ENCODE results near the gene RASAL3. TPM values are rescaled to one million over a fixed set of nuclear protein-coding genes. Genes with fewer than 3 reads are reported as not detected.
A peak's percentile ranks its signal among the peaks of the same experiment; 100 is the strongest.
"Not testable (repeated sequence)": the region's sequence is repeated elsewhere in the genome, so short reads cannot be mapped to it uniquely, and the experiment has no call there.

Gene RASAL3
- total RNA-seq, 1 donor from 2014 or later: 0.05 TPM

GRCh38 chr19:15412832-15413231 is 51.5 kb downstream of the RASAL3 start:
- Mint-ChIP-seq H3K4me1 (ENCODE audit: low read depth) (peaks cover 48% of the 10 kb centered on the region), H3K36me3 (ENCODE audit: low read depth) (peaks cover 7% of the 10 kb centered on the region), H3K9me3 (ENCODE audit: low read depth) (no peaks in the 10 kb centered on the region), H3K4me3 (ENCODE audit: unreplicated experiment) (no peak overlapping the region), H3K27ac (ENCODE audit: unreplicated experiment) (peak overlapping the region; percentile 3), H3K27me3 (ENCODE audit: low read depth) (no peaks in the 10 kb centered on the region)
- peak; percentile 23 for TF ChIP-seq CTCF (IDR thresholded peaks at IDR 0.05)
- DNase-seq (ENCODE audit: low spot score): no peak

- Mint-ChIP-seq H3K27ac (ENCODE audit: unreplicated experiment) (peak overlapping the region; percentile 70), H3K4me1 (ENCODE audit: low read depth) (peaks cover 36% of the 10 kb centered on the region)
- not testable (repeated sequence) for DNase-seq (ENCODE audit: low spot score); H3K36me3 Mint-ChIP-seq (ENCODE audit: low read depth); H3K4me3 Mint-ChIP-seq (ENCODE audit: unreplicated experiment); H3K9me3 Mint-ChIP-seq (ENCODE audit: low read depth); H3K27me3 Mint-ChIP-seq (ENCODE audit: low read depth)
Measured at GRCh38 chr19:15411351-15411750, 53.0 kb downstream of the RASAL3 start.

- no peak for DNase-seq (ENCODE audit: low spot score)
- no peak for TF ChIP-seq CTCF (IDR thresholded peaks at IDR 0.05)
- Mint-ChIP-seq H3K4me1 (ENCODE audit: low read depth) (peaks cover 27% of the 10 kb centered on the region), H3K36me3 (ENCODE audit: low read depth) (peaks cover 11% of the 10 kb centered on the region), H3K27me3 (ENCODE audit: low read depth) (no peaks in the 10 kb centered on the region), H3K27ac (ENCODE audit: unreplicated experiment) (peak overlapping the region; percentile 52), H3K9me3 (ENCODE audit: low read depth) (no peaks in the 10 kb centered on the region), H3K4me3 (ENCODE audit: unreplicated experiment) (no peak overlapping the region)
Measured at GRCh38 chr19:15404780-15405211, 59.5 kb downstream of the RASAL3 start.

- Mint-ChIP-seq H3K4me3 (ENCODE audit: unreplicated experiment) (no peak overlapping the region), H3K4me1 (ENCODE audit: low read depth) (peaks cover 25% of the 10 kb centered on the region), H3K27me3 (ENCODE audit: low read depth) (no peaks in the 10 kb centered on the region), H3K36me3 (ENCODE audit: low read depth) (peaks cover 9% of the 10 kb centered on the region), H3K27ac (ENCODE audit: unreplicated experiment) (peak overlapping the region; percentile 52), H3K9me3 (ENCODE audit: low read depth) (no peaks in the 10 kb centered on the region)
- no peak for DNase-seq (ENCODE audit: low spot score)
- no peak for TF ChIP-seq CTCF (IDR thresholded peaks at IDR 0.05)
Measured at GRCh38 chr19:15404097-15404779, 60.1 kb downstream of the RASAL3 start.

GRCh38 chr19:15403151-15403531 is 61.2 kb downstream of the RASAL3 start:
- Mint-ChIP-seq H3K27me3 (ENCODE audit: low read depth) (no peaks in the 10 kb centered on the region), H3K9me3 (ENCODE audit: low read depth) (no peaks in the 10 kb centered on the region), H3K36me3 (ENCODE audit: low read depth) (peaks cover 10% of the 10 kb centered on the region)

More at GRCh38 chr19:15403151-15403531, 61.2 kb downstream of the RASAL3 start:
- H3K27ac Mint-ChIP-seq (ENCODE audit: unreplicated experiment): no peak overlapping the region
- H3K4me1 Mint-ChIP-seq (ENCODE audit: low read depth): peaks cover 22% of the 10 kb centered on the region
- no peak for DNase-seq (ENCODE audit: low spot score)
- H3K4me3 Mint-ChIP-seq (ENCODE audit: unreplicated experiment): no peak overlapping the region
- no peak for TF ChIP-seq CTCF (IDR thresholded peaks at IDR 0.05)
